HG02610 (cell line): Measurements from ENCODE around the gene KCNH2.
"Not testable (repeated sequence)": the region's sequence is repeated elsewhere in the genome, so short reads cannot be mapped to it uniquely, and the experiment has no call there.

Experiments
- ATAC-seq: cut with Tn5 transposase; IDR thresholded peaks from one replicate; pipeline ENCODE4 v1.9.1; 2021; ENCODE audit warnings: mild to moderate bottlenecking, moderate library complexity; ENCODE audit not compliant: unreplicated experiment

Gene KCNH2

DNA sequence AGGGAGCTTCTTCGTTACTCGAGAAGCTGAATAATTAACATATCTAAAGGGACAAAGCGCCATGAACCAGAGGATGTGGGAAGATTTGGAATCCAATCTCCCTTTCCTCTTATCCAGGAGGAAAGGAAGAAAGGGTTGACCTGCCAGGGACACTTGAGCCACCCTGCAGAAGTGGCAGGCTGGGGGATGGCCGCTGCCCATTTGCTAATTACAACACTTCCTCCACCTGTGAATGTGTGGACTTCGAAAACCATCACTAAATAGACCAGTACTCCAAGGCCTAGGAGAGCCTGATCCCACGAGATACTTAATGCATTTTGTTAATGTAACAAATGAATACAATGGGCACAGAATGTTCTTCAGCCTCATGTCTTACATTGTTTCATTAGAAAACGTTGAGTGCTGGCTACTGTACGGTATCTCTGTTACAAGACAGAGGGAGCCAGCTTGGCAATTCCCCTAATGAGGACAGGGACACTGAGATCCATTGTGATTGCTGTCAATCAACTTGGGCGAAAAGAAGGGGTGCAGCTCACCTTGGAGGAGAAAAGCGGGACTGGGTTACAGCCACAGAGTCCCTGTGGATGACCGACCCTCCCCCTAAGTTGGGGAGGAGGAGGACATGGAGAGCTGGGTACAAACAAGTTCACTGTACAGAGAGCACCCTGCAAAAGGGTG lies 66.4 kb downstream of the KCNH2 start:
- no peak for ATAC-seq

DNA sequence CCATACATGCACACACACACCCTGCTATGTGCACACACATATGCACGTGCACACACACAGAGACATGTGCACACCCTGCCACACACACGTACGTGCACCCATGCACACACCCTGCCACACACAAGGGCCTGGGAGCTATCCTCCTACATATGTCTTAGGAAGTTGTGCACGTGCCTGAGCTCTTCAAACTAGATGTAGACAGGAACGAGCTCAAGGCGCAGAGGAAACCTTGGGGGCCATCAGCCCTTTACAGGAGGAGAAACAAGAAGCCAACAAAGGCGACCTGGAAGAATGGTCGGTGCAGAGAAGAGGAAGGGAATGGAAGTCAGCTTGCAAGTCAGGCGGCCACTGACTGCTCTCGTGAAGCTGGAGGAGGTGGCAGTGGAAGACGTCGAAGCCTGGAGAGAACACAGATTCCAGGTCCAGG lies 67.1 kb downstream of the KCNH2 start:
- ATAC-seq = no peak

DNA sequence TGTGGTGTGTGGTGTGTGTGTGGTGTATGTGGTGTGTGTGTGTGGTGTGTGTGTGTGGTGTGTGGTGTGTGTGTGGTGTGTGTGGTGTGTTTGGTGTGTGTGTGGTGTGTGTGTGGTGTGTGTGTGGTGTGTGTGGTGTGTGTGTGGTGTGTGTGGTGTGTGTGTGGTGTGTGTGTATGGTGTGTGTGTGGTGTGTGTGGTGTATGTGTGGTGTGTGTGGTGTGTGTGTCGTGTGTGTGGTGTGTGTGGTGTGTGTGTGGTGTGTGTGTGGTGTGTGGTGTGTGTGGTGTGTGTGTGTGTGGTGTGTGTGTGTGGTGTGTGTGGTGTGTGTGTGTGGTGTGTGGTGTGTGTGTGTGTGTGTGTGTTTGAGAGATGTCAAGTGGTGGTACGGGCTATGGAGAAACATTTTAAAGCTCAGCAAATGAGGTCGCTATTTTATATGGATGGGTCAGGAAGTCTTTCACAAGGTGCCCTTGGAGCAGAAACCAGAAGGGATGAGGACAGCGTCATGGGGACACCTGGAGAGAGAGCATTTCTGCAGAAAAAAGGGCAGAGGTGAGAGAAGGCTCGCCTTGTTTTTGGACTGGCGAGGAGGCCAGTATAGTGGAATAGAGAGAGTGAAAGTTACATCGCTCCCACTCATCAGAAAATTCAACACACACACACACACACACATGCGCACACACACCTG lies 67.7 kb downstream of the KCNH2 start:
- not testable (repeated sequence) for ATAC-seq

DNA sequence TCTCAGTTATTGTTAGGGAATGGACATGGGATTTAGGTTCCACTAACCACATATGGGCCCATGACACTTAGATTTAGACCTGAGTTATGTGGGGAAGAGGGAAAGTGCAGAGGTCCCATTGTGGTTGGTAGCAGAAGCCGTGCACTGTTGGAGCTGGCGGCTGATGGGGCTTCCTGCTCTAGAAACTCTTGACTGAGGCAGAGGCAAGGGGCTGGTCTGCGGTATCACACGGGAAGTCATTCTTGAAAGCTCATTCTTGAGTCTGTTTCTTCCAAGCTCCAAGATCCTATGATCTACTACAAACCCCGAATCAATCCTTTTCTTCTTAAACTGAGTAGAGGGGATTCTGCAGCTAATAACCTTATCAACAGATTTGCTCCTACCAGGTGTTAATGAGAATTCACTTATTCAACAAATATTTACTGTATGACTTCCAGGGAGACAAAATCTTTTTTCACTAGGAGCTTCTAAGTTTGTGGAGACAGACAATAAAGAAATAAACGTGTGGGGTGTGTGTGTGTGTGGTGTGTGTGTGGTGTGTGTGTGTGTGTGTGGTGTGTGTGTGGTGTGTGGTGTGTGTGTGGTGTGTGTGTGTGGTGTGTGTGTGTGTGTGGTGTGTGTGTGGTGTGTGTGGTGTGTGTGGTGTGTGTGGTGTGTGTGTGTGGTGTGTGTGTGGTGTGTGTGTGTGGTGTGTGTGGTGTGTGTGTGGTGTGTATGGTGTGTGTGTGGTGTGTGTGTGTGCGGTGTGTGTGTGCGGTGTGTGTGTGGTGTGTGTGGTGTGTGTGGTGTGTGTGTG lies 68.7 kb downstream of the KCNH2 start:
- ATAC-seq = no peak

DNA sequence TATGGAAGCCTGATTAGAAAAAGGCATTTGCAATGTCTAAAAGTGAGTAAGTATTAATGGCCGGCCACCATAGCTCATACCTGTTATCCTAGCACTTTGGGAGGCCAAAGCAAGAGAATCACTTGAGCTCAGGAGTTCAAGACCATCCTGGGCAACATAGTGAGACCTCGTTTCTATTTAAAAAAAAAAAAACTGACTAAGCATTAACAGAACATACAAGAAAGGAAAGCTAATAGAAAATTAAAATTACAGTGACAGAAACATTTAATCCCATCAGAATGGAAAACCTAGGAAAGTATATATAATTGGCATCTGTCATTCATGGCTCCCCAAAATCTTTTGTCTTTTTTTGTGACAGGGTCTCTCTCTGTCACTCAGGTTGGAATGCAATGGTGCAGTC lies 69.9 kb downstream of the KCNH2 start:
- ATAC-seq = no peak

DNA sequence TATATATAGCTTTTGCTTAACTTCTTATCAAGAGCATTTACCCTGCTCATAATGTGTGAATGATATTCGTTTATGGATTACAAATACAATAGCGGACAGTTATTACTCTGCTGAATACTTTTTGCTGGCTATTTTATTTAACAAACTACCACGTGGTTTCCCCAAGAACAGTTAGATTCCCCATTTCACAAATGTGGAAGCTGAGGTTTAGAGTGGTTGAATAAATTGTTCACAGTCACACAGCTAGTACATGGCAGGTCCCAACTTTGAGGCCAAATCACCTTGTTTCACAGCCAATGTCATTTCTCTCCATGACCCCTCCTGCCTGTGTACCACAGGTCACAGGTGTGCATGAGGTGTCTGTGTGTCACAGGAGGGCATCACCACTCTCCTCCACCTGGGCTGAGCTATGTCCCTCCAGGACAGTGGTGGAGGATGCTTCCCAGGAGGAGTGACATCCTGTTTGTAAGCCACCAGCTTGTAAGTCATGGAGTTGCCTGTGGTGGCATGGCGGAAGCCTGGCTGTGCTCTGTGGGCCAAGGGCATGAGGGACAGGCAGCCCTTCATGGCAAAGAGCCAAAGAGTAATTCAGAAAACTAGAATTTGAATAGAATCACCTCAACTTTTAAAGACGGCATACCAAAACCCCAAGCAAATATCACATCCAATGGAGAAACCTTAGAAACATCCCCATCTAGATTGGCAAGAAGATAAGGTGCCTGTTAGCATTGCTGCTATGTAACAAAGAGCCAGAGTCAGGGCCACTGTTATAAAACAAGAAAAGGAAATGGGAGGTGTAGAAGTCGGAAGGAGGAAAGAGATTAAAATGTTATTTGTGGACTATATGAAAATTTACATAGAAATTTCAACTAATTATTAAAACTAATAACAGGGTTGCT lies 73.9 kb downstream of the KCNH2 start:
- no peak for ATAC-seq

DNA sequence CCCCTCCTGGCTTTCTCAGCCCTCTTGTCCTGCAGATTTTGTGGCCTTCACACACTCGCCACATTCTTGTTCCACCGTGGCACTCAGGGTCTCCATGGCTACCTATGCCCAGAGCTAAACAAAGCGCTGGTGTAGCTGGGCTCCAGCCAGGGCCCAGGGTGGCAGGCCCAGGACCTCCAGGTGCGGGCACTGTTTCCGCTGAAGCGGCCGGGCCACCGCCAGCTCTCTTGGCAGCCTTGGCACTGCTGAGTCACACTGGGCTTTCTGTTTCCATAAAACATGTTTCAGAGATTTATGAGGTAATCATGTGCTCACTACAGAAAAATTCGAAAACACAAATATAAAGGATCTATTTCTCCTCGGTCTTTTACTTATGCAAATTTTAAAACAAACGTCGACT lies 74.5 kb downstream of the KCNH2 start:
- no peak for ATAC-seq

DNA sequence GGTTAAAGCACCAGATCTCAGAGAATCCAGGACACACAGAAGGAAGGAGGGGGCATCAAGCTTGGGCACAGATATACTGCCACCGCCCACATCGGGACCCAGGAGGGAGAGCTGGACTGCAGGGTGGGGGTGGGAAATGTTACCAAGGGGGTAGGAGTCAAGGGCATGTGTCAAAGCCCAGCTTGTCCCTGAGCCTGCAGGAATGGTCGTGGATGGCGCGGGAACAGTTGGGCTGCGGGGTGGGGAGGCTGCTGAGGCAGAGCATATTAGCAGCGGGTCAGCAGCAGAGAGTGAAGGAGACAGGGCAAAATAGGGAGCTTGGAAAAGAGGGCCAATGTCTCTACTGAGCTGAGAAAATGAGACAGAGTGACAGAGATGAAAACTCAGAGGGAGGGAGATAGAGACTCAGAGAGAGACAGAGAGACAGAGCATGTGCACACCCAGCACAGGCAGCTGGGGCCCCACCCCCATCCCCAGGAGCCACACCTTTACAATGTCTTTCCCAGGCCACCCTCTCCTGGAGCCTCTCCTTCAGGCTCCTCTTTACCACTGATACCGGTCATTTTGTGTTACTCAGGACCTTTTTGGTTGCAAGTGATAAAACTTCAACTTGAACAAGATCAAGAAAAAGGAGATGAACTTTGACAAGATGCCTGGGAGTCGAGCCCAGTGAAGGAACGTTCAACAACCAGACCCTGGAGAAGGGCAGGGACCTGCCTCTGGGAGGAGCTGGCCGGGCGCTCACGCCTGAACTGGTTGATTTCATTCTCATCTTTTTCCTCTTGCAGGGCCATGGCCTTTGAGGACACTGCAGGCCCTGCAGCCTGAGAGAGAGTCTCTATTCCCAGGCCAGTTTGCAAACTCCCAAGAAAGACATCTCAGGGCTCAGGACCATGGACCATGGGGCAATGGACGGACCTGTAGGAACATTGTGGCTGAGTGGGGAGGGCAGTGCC lies 75.8 kb downstream of the KCNH2 start:
- ATAC-seq = no peak

DNA sequence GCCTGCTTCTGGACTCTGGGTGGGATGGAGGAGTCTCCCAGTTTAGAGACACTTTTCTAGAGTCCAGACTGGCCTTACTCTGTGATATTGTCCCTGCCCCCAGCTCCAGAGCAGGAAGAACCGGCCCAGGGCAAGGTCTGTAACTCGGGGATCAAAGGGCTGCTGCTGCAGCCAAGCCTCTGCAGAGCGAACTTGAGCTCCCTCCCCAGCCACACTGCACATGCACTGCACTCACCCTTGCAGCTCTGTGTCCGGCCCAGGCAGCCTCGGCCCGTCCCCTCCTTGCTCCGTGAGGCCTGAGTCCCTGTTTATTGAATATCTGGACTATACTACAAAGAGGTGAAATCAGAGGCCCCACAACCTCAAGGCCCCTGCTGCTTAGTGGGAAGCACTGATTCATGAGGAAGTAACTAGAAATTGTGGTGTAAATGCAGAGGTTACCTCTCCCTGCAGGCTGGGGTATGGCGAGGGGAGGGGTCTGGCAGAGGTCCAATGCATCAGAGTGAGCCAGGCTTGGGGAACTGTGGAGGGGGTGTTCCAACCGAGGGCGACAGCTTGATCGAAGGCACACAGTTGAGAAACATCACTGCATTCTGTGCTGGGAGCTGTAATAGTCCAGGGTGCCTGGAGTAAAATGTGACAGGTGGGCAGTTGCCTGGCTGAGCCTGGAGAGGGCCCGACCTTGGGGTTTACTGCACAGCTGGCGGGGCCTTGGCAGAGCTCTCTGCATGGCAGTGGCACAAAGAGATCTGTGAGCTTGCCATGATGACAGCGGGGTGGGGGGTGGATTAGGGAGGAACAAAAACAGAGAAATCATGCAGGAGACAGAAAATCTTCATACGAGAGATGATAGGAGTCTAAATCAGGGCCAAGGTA lies 76.7 kb downstream of the KCNH2 start:
- no peak for ATAC-seq

DNA sequence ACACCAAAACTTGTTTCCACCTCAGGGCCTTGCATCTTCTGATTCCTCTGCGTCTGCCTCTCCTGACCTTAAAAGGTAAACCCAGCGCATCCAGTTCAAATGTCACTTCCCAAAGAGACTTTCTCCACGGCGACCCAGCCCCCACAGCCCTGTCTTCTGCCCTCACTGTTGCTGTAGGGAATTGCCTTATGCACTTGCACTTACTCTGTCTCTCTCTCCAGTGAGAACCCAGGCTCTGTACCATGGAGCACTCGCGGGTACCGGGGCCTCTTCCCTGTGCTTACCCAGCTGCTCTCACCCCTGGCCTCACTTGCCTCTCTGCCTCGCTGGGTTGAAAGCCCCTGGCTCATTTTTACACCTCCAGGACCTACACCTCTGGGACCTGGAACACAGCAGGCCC lies 77.4 kb downstream of the KCNH2 start:
- ATAC-seq = no peak

DNA sequence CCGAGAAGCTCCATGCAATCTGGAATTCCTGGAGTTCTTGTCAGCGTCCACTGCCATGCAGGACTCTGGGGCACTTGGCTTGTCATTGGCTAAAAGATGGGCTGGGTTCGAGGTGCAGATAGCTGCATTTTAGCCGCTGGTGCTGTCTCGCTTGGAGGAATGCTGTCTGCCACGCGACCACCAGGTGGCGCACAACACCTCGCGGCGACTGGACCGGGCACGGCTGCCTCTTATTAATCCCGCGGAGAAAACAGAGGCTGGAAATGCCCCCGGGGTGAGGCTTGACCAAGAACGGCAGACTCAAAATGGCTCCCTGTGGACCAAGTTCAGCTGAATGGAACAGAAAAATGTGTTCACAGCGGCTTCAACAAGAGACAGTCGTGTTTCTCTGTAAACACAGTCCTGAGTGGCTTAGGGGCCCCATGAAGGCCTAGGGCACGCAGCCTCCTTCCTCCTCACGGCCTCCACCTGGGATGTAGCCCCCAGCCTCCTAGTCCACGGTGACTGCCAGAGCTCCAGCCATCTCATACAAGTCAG lies 79.6 kb downstream of the KCNH2 start:
- peak; percentile 53 for ATAC-seq

DNA sequence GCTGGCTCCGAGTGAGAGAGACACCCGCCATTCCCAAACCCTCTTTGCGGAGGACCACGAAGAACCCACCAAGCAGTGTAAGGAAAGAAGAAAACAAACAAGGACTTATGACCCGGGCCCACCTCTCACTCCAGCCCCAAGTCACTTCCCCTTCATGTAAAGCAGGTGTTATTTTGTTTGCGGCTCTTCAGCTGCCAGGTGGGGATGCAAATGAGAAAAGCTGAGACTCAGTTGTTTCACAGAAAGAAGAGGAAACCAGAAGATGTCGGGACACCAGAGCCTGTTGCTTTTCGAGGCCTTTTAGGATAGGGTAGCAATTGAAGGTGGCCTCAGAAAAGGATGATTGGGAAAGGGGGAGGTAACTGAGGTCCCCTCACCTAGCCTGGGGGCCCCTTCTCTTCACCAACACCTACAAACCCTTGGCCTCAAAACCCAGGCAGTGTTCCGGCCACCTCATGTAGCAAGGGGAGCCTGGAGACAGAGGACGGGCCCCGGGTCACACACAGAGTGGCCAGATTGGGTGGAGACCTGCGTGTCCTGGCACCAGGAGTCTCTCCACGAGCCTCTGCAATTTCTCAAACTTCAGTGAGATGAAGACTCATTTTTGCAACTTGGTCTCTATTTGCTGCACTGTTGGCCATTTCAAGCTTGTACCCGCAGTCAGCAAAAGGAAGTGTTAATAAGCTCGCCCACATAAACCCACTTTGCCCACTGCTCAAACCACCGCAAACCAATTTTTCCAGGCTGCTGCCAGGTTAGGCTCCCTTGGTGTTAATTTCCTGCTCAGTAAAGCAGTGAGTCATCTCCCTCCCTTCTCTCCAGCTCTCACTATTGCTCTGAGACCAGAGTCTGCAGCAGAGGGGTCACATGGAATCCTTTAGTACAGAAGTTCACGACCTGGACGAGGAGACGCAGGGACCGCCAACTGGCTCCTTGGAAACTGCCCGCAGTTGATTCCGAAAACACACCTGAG lies 80.3 kb downstream of the KCNH2 start:
- ATAC-seq = no peak

DNA sequence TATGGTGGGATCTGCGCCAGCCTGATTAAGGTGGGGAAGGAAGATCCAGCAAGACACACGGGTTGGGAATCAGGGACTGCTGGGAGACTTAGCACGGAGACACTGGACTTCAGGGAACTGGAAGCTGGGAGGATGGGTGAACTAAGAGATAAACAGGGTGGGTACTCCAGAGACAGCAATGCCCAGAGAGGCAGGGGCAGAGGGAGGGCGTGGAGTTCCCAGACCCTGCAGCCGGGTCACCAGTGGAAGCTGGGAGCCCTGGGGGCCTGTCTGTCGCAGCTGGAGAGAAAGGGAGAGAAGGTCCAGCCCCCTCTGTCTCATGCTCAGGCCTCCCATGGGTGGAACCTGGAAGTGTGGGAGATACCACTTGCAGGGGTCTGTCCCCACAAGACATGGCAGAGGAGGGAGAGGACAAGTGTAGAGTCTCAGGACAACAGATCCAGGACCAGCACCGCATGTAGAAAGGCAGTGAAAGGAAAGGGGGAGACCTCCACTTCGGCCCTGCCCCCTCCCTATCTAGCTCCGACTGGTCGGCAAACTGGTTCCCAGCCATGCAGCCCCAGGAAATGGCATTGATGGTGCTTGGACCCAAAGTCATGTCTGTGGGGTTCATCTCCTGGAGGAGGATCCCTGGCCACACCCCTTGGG lies 81.4 kb downstream of the KCNH2 start:
- ATAC-seq = no peak

DNA sequence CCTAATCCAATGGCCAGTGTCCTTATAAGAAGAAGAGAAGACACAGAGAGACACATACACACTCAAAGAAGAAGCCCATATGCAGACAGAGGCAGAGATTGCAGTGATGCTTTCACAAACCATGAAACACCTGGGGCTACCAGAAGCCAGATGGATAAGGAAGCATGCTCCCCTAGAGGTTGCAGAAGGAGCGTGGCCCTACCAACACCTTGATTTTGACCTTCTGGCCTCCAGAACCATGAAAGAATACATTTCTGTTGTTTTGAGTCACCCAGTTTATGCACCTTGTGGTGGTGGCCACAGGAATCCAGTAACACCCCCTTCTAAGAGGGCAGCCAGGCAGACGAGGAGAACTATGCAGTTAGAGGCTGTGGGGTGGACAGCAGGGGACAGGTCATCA lies 82.3 kb downstream of the KCNH2 start:
- ATAC-seq = no peak
